SK-N-SH (cell line): ENCODE results near the gene CHCHD5. TPM values are rescaled to one million over a fixed set of nuclear protein-coding genes. Genes with fewer than 3 reads are reported as not detected.

Experiments used
- CTCF ChIA-PET: fragments of 300-600, 350-600 bp; formaldehyde crosslinking; extraction: SDS; loops from one replicate; lab custom pipeline; 2021; lab: Yijun Ruan, JAX
- POLR2A ChIA-PET: fragments of 350-600 bp; sonication (Branson Sonifier 250); formaldehyde crosslinking; extraction: SDS; loops from one replicate; lab custom pipeline; 2020; ENCODE audit warnings: antibody characterized with exemption, inconsistent platforms; lab: Yijun Ruan, JAX
- DNase-seq: peaks from one replicate; pipeline ENCODE4 v3.0.0; 2012
- H2AFZ ChIP-seq: fragments of 200-600 bp; sonication (generic); 2 replicates; pipeline ENCODE4 v1.8.1; 2016; ENCODE audit warnings: antibody characterized with exemption, mild to moderate bottlenecking, low read depth
- H3F3A ChIP-seq: fragments of 200-600 bp; sonication (generic); replicated peaks from 2 replicates; pipeline ENCODE3; 2016; ENCODE audit warnings: antibody characterized with exemption, mild to moderate bottlenecking; ENCODE audit not compliant: insufficient read depth
- H3K27ac ChIP-seq, 2 experiments: fragments of 200-500 bp in 1 of 2; fragments of 200-600 bp in 1 of 2; sonication (Bioruptor generic) in 1 of 2; sonication (generic), shearing (Covaris generic) in 1 of 2; 2 replicates each; pipeline versions ENCODE4 v1.5.1 to v1.6.1; 2014 to 2016; ENCODE audit warnings: low read depth in 2 of 2, inconsistent platforms in 1 of 2, low read length in 1 of 2, mild to moderate bottlenecking in 1 of 2, mixed read lengths in 1 of 2
- H3K27me3 ChIP-seq: fragments of 200-600 bp; sonication (generic), shearing (Covaris generic); 2 replicates; pipeline ENCODE4 v1.6.1; 2016; ENCODE audit warnings: mixed run types; ENCODE audit not compliant: insufficient read depth
- H3K36me3 ChIP-seq, 2 experiments: fragments of 200-500 bp in 1 of 2; fragments of 200-600 bp in 1 of 2; sonication (Bioruptor generic) in 1 of 2; sonication (generic) in 1 of 2; replicated peaks in 1 of 2; 2 replicates each; pipeline versions ENCODE3 to v1.5.1; 2014 to 2016; ENCODE audit warnings: low read length in 1 of 2, mild to moderate bottlenecking in 1 of 2; ENCODE audit not compliant: insufficient read depth in 2 of 2, control insufficient read depth in 1 of 2
- H3K4me1 ChIP-seq, 2 experiments: fragments of 200-500 bp in 1 of 2; fragments of 200-600 bp in 1 of 2; sonication (Bioruptor generic) in 1 of 2; sonication (generic), shearing (Covaris generic) in 1 of 2; 2 replicates each; pipeline versions ENCODE4 v1.5.1 to v1.6.1; 2014 to 2016; ENCODE audit warnings: low read depth in 1 of 2, low read length in 1 of 2, mixed run types in 1 of 2; ENCODE audit not compliant: insufficient read depth in 2 of 2, control insufficient read depth in 1 of 2
- H3K4me2 ChIP-seq: fragments of 200-600 bp; sonication (generic), shearing (Covaris generic); 2 replicates; pipeline ENCODE4 v1.6.1; 2017; ENCODE audit warnings: mixed run types
- H3K4me3 ChIP-seq, 2 experiments: fragments of 200-500 bp in 1 of 2; fragments of 200-600 bp in 1 of 2; sonication (Bioruptor generic) in 1 of 2; sonication (generic), shearing (Covaris generic) in 1 of 2; 2 replicates each; pipeline versions ENCODE4 v1.5.1 to v1.8.1; 2014 to 2016; ENCODE audit warnings: low read depth in 2 of 2, inconsistent platforms in 1 of 2, low read length in 1 of 2, mild to moderate bottlenecking in 1 of 2, mixed read lengths in 1 of 2, moderate library complexity in 1 of 2
- H3K79me2 ChIP-seq: fragments of 200-600 bp; sonication (generic); 2 replicates; pipeline ENCODE4 v1.8.1; 2017; ENCODE audit warnings: mild to moderate bottlenecking; ENCODE audit not compliant: insufficient read depth
- H3K9ac ChIP-seq: fragments of 200-600 bp; sonication (generic); 2 replicates; pipeline ENCODE4 v1.6.1; 2017; ENCODE audit warnings: mixed run types
- H3K9me2 ChIP-seq: fragments of 200-600 bp; sonication (generic); 2 replicates; pipeline ENCODE4 v1.6.1; 2017; ENCODE audit warnings: mixed run types
- H3K9me3 ChIP-seq: fragments of 200-600 bp; sonication (generic); 2 replicates; pipeline ENCODE4 v1.6.1; 2017; ENCODE audit warnings: mixed run types, mild to moderate bottlenecking, moderate library complexity
- H4K20me1 ChIP-seq: fragments of 200-600 bp; sonication (generic); 2 replicates; pipeline ENCODE4 v1.6.1; 2017; ENCODE audit warnings: mild to moderate bottlenecking, mixed run types; ENCODE audit not compliant: insufficient read depth
- CTCF ChIP-seq: fragments of 200-600 bp; sonication (generic); IDR thresholded peaks from 2 replicates; pipeline ENCODE4 v1.6.1; 2017; ENCODE audit warnings: antibody characterized with exemption, mild to moderate bottlenecking, moderate library complexity
- ELF1 ChIP-seq: IDR thresholded peaks from 2 replicates; pipeline ENCODE4 v1.4.0; 2012
- EP300 ChIP-seq, 2 experiments: IDR thresholded peaks; 2 replicates each; pipeline versions ENCODE4 v1.4.0 to v1.6.1; 2012; ENCODE audit warnings: borderline replicate concordance in 1 of 2, low read depth in 1 of 2, low read length in 1 of 2
- EZH2phosphoT487 ChIP-seq: fragments of 200-600 bp; sonication (generic); IDR thresholded peaks from 2 replicates; pipeline ENCODE4 v1.6.1; 2017; ENCODE audit warnings: low read depth, mixed run types, mild to moderate bottlenecking, antibody characterized with exemption, moderate library complexity, borderline replicate concordance
- FOSL2 ChIP-seq: IDR thresholded peaks from 2 replicates; pipeline ENCODE4 v1.4.0; 2012; ENCODE audit warnings: low read depth, mild to moderate bottlenecking, moderate library complexity, borderline replicate concordance
- GABPA ChIP-seq: IDR thresholded peaks from 2 replicates; pipeline ENCODE4 v1.4.0; 2012; ENCODE audit warnings: low read depth, mild to moderate bottlenecking
- JUND ChIP-seq: IDR thresholded peaks from 2 replicates; pipeline ENCODE4 v1.4.0; 2012
- MAX ChIP-seq: IDR thresholded peaks from 2 replicates; pipeline ENCODE4 v1.4.0; 2012; ENCODE audit warnings: low read depth
- MXI1 ChIP-seq: IDR thresholded peaks from 2 replicates; pipeline ENCODE4 v1.6.1; 2012; ENCODE audit warnings: mild to moderate bottlenecking, low read depth, low read length, improper control_type of control experiment
- NRF1 ChIP-seq: IDR thresholded peaks from 2 replicates; pipeline ENCODE4 v1.6.1; 2012; ENCODE audit warnings: low read depth, mild to moderate bottlenecking, low read length
- POLR2AphosphoS5 ChIP-seq: IDR thresholded peaks from 2 replicates; pipeline ENCODE4 v1.6.1; 2012; ENCODE audit warnings: low read depth, low read length
- RCOR1 ChIP-seq: fragments of 150-350 bp; IDR thresholded peaks from 2 replicates; pipeline ENCODE4 v1.6.1; 2017; ENCODE audit warnings: antibody characterized with exemption, low read length
- SIN3A ChIP-seq: IDR thresholded peaks from 2 replicates; pipeline ENCODE4 v1.6.1; 2012; ENCODE audit warnings: low read depth, mild to moderate bottlenecking, low read length, moderate library complexity, borderline replicate concordance
- SMC3 ChIP-seq: IDR thresholded peaks from 2 replicates; pipeline ENCODE4 v1.6.1; 2012; ENCODE audit warnings: low read depth, low read length, improper control_type of control experiment
- TAF1 ChIP-seq: IDR thresholded peaks from 2 replicates; pipeline ENCODE4 v1.6.1; 2012; ENCODE audit warnings: low read depth, mild to moderate bottlenecking, low read length, moderate library complexity, borderline replicate concordance
- YY1 ChIP-seq: IDR thresholded peaks from 2 replicates; pipeline ENCODE4 v1.4.0; 2012; ENCODE audit warnings: low read depth, mild to moderate bottlenecking
- WGBS: methylation state at CpG from one replicate; pipeline ENCODE4 v1.1.6; 2017; ENCODE audit warnings: low lambda C conversion rate; 5-methylcytosine and 5-hydroxymethylcytosine counted together
- polyA plus RNA-seq, 3 experiments: library from polyadenylated mRNA; depleted of rRNA; stranded (reverse); fragments of >200 nt; gene quantifications; 2 replicates each; pipeline ENCODE4 v1.2.3, GENCODE V29; 2012
- TF ChIP-seq, protein P1 (sequence below): fragments of 150-350 bp; IDR thresholded peaks from 2 replicates; pipeline ENCODE4 v1.6.1; 2017; ENCODE audit warnings: antibody characterized with exemption, low read length, low read depth, borderline replicate concordance
- TF ChIP-seq, protein P2 (sequence below): IDR thresholded peaks from 2 replicates; pipeline ENCODE4 v1.4.0; 2012; ENCODE audit warnings: low read depth, borderline replicate concordance
- TF ChIP-seq, protein P3 (sequence below): fragments of 150-350 bp; IDR thresholded peaks from 2 replicates; pipeline ENCODE4 v1.6.1; 2016; ENCODE audit warnings: mild to moderate bottlenecking, low read depth, low read length

The CHCHD5 gene
- polyA plus RNA-seq, 1 of the 3 experiments (the other 2 are of a cell fraction): 55.9 TPM

DNA sequence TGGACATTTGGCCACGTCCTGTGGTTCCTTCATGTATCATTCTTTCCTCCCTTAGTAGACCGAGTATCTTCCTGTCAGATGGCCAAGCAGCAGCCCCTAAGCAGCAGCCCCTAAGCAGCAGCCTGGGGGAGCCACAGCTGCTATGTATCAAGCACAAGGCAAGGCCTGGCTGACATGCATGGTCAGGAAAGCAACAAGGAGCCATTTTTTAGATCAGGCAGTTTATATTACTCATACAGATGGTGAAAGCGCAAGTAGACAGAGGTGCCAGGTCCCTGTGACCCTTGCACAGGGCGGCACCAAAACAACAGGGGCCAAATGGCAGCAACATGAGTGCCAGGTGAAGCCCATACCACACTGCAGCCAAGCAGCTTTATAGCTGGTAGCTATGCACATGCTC is 22.1 kb downstream of the CHCHD5 start:
- H2AFZ ChIP-seq: no peak overlapping the region
- no peaks in the 10 kb centered on the region for H3K36me3 ChIP-seq
- H3K27me3 ChIP-seq: no peaks in the 10 kb centered on the region
- no peaks in the 10 kb centered on the region for H3F3A ChIP-seq
- WGBS: 56% methylated on average over 4 of the region's 4 CpGs
- H3K9me2 ChIP-seq: no peaks in the 10 kb centered on the region
- no peak overlapping the region for H3K4me2 ChIP-seq
- CTCF ChIA-PET: interaction anchor here (1.0 to 13.6 kb wide), 2 partner anchors 11 to 120 kb away, joined by 3 to 149 read pairs; no protein-coding TSS in a partner anchor
- H3K9ac ChIP-seq: no peak overlapping the region
- no peaks in the 10 kb centered on the region for H4K20me1 ChIP-seq
- H3K4me1 ChIP-seq: no peaks in the 10 kb centered on the region
- TF ChIP-seq, protein P1, sequence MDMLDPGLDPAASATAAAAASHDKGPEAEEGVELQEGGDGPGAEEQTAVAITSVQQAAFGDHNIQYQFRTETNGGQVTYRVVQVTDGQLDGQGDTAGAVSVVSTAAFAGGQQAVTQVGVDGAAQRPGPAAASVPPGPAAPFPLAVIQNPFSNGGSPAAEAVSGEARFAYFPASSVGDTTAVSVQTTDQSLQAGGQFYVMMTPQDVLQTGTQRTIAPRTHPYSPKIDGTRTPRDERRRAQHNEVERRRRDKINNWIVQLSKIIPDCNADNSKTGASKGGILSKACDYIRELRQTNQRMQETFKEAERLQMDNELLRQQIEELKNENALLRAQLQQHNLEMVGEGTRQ: no peak
- TF ChIP-seq RCOR1 (no peak), NRF1 (no peak), GABPA (no peak), POLR2AphosphoS5 (no peak), EZH2phosphoT487 (no peak), YY1 (no peak), TAF1 (no peak), SIN3A (no peak), FOSL2 (no peak), MXI1 (no peak), JUND (no peak), MAX (no peak), CTCF (no peak), SMC3 (no peak), ELF1 (no peak), EP300 (IDR thresholded peaks at IDR 0.05; ENCODE audit: borderline replicate concordance in 1 of 2, low read depth in 1 of 2, low read length in 1 of 2) (no peak)
- TF ChIP-seq, protein P2, sequence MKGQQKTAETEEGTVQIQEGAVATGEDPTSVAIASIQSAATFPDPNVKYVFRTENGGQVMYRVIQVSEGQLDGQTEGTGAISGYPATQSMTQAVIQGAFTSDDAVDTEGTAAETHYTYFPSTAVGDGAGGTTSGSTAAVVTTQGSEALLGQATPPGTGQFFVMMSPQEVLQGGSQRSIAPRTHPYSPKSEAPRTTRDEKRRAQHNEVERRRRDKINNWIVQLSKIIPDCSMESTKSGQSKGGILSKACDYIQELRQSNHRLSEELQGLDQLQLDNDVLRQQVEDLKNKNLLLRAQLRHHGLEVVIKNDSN: no peak
- TF ChIP-seq, protein P3, sequence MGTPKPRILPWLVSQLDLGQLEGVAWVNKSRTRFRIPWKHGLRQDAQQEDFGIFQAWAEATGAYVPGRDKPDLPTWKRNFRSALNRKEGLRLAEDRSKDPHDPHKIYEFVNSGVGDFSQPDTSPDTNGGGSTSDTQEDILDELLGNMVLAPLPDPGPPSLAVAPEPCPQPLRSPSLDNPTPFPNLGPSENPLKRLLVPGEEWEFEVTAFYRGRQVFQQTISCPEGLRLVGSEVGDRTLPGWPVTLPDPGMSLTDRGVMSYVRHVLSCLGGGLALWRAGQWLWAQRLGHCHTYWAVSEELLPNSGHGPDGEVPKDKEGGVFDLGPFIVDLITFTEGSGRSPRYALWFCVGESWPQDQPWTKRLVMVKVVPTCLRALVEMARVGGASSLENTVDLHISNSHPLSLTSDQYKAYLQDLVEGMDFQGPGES: no peak
- TF ChIP-seq, all 33 proteins: peak for 0
- no peak for DNase-seq
- Histone ChIP-seq H3K27ac (no peak overlapping the region), H3K79me2 (no peaks in the 10 kb centered on the region), H3K9me3 (no peaks in the 10 kb centered on the region), H3K4me3 (no peak overlapping the region)
- POLR2A ChIA-PET: no interaction called here
